ENCODE measurements around the gene TAS1R2.
"Not testable (repeated sequence)": the region's sequence is repeated elsewhere in the genome, so short reads cannot be mapped to it uniquely, and the experiment has no call there.

The TAS1R2 gene

DNA sequence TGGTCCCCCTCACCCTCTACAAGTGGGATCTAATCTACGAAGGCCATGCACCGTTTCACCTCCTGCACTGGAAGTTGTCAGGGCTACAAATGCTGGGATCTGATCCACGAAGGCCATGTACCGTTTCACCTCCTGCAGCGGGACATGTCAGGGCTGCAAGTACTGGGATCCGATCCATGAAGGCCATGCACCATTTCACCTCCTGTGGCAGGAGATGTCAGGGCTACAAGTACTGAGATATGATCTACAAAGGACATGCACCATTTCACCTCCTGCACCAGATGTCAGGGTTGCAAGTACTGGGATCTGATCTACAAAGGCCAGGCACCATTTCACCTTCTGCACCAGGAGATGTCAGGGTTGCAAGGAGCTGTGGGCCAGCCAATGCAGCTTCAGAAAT is 35.9 kb upstream of the TAS1R2 start:
- no peaks in the 10 kb centered on the region for H3K9me3 ChIP-seq (ENCODE audit: control insufficient read depth, low read length)
- no peak overlapping the region for H3K9ac ChIP-seq (ENCODE audit: low read length)
- peaks cover 13% of the 10 kb centered on the region for H3K4me1 ChIP-seq (ENCODE audit: control insufficient read depth, insufficient read depth, low read length)
- no peaks in the 10 kb centered on the region for H3K36me3 ChIP-seq (ENCODE audit: control insufficient read depth, insufficient read depth, low read length)
- H3K27me3 ChIP-seq (ENCODE audit: control insufficient read depth, insufficient read depth, low read length), result no peaks in the 10 kb centered on the region
- H3K4me3 ChIP-seq (ENCODE audit: low read length), result no peak overlapping the region

DNA sequence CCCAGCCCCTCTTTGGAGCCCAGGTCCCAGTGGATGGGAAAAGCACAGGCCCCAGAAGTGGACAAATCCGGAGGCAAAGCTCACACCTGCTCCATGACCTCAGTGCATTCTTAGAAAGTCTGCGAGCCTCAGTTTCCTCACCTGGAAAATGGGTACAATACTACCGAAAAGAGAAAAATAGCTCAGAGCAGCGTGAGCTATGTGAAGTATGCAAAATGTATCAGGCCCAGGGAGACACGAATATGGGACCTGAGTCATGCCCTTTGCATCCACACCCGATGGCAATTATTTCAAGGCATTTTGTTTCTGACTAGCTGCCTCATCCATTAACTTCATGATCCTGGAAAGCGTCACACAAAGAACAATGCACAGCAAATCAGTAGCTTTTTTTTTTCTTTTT is 33.7 kb upstream of the TAS1R2 start:
- no peaks in the 10 kb centered on the region for H3K36me3 ChIP-seq (ENCODE audit: control insufficient read depth, insufficient read depth, low read length)
- no peaks in the 10 kb centered on the region for H3K9me3 ChIP-seq (ENCODE audit: control insufficient read depth, low read length)
- H3K27me3 ChIP-seq (ENCODE audit: control insufficient read depth, insufficient read depth, low read length), result no peaks in the 10 kb centered on the region
- H3K4me1 ChIP-seq (ENCODE audit: control insufficient read depth, insufficient read depth, low read length), result peaks cover 13% of the 10 kb centered on the region
- no peak overlapping the region for H3K4me3 ChIP-seq (ENCODE audit: low read length)
- no peak overlapping the region for H3K9ac ChIP-seq (ENCODE audit: low read length)

DNA sequence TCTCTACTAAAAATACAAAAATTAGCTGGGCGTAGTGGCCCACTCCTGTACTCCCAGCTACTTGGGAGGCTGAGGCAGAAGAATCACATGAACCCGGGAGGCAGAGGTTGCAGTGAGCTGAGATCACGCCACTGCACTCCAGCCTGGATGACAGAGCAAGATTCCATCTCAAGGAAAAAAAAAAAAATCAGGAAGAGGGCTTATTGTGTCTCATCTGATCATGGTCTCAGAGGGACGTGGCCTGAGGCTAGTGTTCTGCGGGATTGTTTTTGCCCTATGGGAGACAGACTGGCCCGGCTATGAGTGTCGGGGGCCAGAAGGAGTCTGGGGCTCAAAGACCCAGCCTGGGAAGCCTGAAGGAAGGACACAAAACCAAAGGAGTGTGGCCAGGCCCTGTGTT is 32.4 kb upstream of the TAS1R2 start:
- peaks cover 12% of the 10 kb centered on the region for H3K4me1 ChIP-seq (ENCODE audit: control insufficient read depth, insufficient read depth, low read length)
- H3K9me3 ChIP-seq (ENCODE audit: control insufficient read depth, low read length); H3K9ac ChIP-seq (ENCODE audit: low read length); H3K27me3 ChIP-seq (ENCODE audit: control insufficient read depth, insufficient read depth, low read length); H3K36me3 ChIP-seq (ENCODE audit: control insufficient read depth, insufficient read depth, low read length); H3K4me3 ChIP-seq (ENCODE audit: low read length): not testable (repeated sequence)

DNA sequence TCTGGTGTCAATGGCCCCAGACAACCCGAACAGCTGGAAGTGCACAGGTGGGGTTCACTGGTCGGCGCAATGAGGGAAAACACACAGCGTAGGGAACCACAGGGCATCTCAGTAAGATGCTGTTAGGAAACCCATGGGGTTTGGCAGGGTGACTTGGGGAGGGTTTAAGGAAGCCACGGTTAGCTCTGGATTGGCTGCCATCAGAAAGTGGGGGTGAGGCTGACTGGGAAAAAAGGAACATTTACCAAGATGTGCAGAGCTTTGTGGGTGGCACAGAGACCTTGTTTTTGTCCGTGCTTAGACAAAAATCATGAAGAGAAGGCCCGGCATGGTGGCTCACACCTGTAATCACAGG is 31.9 kb upstream of the TAS1R2 start:
- Histone ChIP-seq H3K36me3 (ENCODE audit: control insufficient read depth, insufficient read depth, low read length) (no peaks in the 10 kb centered on the region), H3K4me1 (ENCODE audit: control insufficient read depth, insufficient read depth, low read length) (peaks cover 8% of the 10 kb centered on the region), H3K4me3 (ENCODE audit: low read length) (no peak overlapping the region), H3K27me3 (ENCODE audit: control insufficient read depth, insufficient read depth, low read length) (no peaks in the 10 kb centered on the region), H3K9me3 (ENCODE audit: control insufficient read depth, low read length) (no peaks in the 10 kb centered on the region), H3K9ac (ENCODE audit: low read length) (no peak overlapping the region)

DNA sequence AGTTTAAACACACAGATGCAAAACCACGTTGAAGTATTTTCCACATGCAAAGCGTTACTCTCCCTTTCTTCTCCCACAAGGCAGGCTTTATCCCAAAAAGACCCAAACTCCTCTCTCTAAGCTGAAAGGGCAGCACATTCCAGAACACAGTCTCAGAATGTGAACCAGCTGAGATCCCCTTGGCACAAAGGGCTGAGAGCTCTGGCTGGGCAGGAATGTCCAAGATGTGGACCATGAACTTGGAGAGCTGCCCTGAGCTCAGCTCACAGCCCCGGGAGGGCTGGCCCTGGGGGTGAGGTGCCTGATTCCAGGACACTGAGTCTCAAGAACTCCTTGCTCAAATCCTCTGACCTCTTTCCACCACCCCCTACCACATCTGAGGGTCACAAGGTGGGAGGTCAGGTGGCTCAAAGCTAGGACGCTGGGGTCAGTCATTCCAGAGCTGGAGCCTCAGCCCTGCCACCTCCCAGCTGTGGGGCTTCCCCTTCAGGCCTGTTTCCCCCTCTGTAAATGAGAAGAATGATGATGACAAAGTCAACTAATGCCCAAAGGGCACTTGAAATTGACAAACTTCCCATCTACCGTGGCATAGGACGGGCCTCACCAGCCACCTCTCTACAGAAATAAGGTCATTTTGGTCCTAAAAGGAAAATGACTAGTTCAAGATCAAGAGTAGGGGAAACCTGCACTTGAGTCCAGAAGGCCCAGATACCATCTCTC is 31.4 kb upstream of the TAS1R2 start:
- Histone ChIP-seq H3K9ac (ENCODE audit: low read length) (no peak overlapping the region), H3K9me3 (ENCODE audit: control insufficient read depth, low read length) (no peaks in the 10 kb centered on the region), H3K36me3 (ENCODE audit: control insufficient read depth, insufficient read depth, low read length) (no peaks in the 10 kb centered on the region), H3K4me1 (ENCODE audit: control insufficient read depth, insufficient read depth, low read length) (peaks cover 5% of the 10 kb centered on the region), H3K4me3 (ENCODE audit: low read length) (no peak overlapping the region), H3K27me3 (ENCODE audit: control insufficient read depth, insufficient read depth, low read length) (no peaks in the 10 kb centered on the region)

DNA sequence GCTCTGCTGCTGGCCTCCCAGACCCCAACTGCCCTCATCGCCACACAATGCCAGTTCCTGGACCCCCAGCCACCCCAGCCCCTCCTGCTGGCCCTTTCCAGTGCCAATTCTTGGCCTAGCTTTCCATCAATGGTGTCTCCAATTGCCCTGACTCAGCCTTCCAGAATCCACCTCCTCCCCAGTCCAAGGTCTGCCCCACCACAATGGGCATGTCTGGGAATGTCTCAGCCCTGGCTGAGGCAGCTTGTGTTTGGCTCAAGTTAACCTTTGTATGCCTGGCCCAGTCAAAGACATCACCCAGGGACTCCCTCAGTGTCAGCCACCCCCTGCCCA is 26.5 kb upstream of the TAS1R2 start:
- no peak overlapping the region for H3K4me3 ChIP-seq (ENCODE audit: low read length)
- no peaks in the 10 kb centered on the region for H3K36me3 ChIP-seq (ENCODE audit: control insufficient read depth, insufficient read depth, low read length)
- H3K9me3 ChIP-seq (ENCODE audit: control insufficient read depth, low read length), result no peaks in the 10 kb centered on the region
- no peaks in the 10 kb centered on the region for H3K4me1 ChIP-seq (ENCODE audit: control insufficient read depth, insufficient read depth, low read length)
- H3K27me3 ChIP-seq (ENCODE audit: control insufficient read depth, insufficient read depth, low read length), result no peaks in the 10 kb centered on the region
- no peak overlapping the region for H3K9ac ChIP-seq (ENCODE audit: low read length)

DNA sequence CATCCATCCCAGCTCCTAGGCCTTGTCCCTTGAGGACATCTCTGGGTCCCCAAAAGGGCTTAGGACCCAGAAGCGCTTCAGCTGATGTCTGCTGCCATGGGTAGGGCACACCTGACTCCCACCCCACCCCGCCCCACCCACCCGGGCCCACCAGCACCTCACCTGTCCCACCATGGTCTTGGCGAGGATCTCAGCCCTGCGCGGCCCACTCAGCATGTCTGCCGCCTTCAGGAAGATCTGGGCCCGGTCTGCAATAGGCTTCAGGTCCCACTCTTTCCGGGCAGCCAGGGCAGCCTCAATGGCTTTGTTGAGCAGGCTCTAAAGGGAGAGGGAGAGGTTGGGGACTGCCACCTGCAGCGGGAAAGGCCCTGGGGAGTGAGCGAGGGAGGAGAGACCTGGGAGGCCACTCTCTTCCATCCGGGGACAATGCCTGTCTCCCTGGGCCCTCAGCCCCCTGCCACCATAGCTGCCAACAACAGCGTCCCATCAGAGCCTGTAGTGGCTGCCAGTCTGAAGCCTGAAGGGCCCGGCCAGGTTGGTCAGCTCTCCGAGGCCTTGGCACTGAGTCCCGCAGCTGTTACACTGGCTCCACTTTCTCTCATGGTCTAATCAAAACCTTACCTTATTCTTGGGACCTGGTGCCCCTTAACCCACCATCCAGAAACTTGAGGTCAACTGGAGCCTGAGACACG is 26.0 kb upstream of the TAS1R2 start:
- no peak overlapping the region for H3K9ac ChIP-seq (ENCODE audit: low read length)
- H3K27me3 ChIP-seq (ENCODE audit: control insufficient read depth, insufficient read depth, low read length), result no peaks in the 10 kb centered on the region
- no peaks in the 10 kb centered on the region for H3K36me3 ChIP-seq (ENCODE audit: control insufficient read depth, insufficient read depth, low read length)
- no peak overlapping the region for H3K4me3 ChIP-seq (ENCODE audit: low read length)
- no peaks in the 10 kb centered on the region for H3K4me1 ChIP-seq (ENCODE audit: control insufficient read depth, insufficient read depth, low read length)
- H3K9me3 ChIP-seq (ENCODE audit: control insufficient read depth, low read length), result no peaks in the 10 kb centered on the region

DNA sequence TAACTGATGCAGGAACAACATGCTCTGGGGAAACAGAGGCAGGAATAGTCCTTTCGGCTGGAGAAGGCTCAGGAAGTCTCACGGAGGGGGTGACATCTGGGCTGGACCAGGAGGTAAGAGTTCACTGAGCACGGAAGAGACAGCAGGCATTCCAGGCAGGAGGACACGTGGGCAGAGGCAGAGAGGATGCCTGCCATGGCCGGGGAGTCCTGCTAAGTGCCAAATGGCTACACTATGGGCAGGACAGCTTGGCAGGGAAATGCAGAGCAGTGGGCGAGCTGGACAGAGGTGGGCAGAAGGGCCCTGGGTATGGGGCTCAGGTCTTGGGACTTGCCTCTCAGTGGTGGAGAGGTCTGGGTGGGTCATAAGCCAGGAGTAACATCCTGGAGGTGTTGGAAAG is 25.3 kb upstream of the TAS1R2 start:
- Histone ChIP-seq H3K36me3 (ENCODE audit: control insufficient read depth, insufficient read depth, low read length) (no peaks in the 10 kb centered on the region), H3K27me3 (ENCODE audit: control insufficient read depth, insufficient read depth, low read length) (no peaks in the 10 kb centered on the region), H3K9ac (ENCODE audit: low read length) (no peak overlapping the region), H3K4me3 (ENCODE audit: low read length) (no peak overlapping the region), H3K4me1 (ENCODE audit: control insufficient read depth, insufficient read depth, low read length) (no peaks in the 10 kb centered on the region), H3K9me3 (ENCODE audit: control insufficient read depth, low read length) (no peaks in the 10 kb centered on the region)

DNA sequence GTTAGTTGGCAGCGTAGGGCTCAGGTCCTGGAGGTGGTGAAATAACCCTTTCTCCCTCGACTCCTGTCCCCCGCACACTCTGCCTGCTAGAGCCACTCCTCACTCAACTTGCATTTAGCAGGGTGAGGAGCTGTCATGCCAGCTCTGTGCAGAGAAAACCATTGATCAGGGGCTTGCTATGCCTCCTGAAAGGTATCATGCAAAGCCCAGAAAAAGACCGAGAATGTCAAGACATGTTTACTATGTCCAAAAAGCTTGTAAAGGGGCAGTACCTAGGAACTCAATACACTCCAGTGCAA is 24.9 kb upstream of the TAS1R2 start:
- H3K9ac ChIP-seq (ENCODE audit: low read length), result no peak overlapping the region
- H3K4me3 ChIP-seq (ENCODE audit: low read length), result no peak overlapping the region
- H3K9me3 ChIP-seq (ENCODE audit: control insufficient read depth, low read length), result no peaks in the 10 kb centered on the region
- no peaks in the 10 kb centered on the region for H3K4me1 ChIP-seq (ENCODE audit: control insufficient read depth, insufficient read depth, low read length)
- no peaks in the 10 kb centered on the region for H3K36me3 ChIP-seq (ENCODE audit: control insufficient read depth, insufficient read depth, low read length)
- H3K27me3 ChIP-seq (ENCODE audit: control insufficient read depth, insufficient read depth, low read length), result no peaks in the 10 kb centered on the region

DNA sequence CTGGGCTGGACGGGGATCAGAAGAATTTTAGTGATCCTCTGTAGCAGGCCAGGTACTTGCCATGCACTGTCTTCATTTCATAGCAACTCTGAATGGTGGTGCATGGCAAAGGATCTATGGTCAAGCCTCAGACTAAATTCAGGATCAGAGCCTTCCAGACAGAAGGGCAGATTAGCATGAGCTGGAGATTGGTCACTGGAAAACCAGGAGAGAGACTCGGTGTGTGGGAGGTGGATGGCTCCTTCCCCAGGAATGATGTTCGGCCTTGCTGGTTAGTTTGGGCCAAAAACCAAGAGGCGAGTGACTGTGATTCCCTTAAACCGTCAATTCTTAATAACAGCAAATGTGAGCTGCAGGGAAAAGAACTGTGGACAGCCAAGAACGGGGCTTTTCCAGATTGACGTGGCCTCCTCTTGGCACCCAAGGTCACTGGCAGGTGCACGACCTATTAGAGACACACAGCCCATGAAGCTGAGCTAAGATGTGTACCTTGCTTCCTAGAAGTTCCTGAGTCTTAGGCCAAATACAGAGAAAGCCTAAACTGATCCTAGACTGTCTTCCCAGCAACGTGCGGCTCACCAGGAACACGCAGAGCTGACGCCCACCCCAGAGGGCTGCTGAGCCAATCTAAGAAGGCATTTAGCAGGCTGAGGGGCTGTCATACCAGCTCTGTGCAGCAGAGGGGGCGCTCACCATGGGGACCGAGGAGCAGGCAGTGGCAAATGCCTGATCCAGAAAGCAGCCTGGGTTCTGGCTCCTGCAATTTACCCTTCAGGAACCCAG is 24.4 kb upstream of the TAS1R2 start:
- Histone ChIP-seq H3K9ac (ENCODE audit: low read length) (no peak overlapping the region), H3K4me3 (ENCODE audit: low read length) (no peak overlapping the region), H3K4me1 (ENCODE audit: control insufficient read depth, insufficient read depth, low read length) (no peaks in the 10 kb centered on the region), H3K36me3 (ENCODE audit: control insufficient read depth, insufficient read depth, low read length) (no peaks in the 10 kb centered on the region), H3K9me3 (ENCODE audit: control insufficient read depth, low read length) (no peaks in the 10 kb centered on the region), H3K27me3 (ENCODE audit: control insufficient read depth, insufficient read depth, low read length) (no peaks in the 10 kb centered on the region)

DNA sequence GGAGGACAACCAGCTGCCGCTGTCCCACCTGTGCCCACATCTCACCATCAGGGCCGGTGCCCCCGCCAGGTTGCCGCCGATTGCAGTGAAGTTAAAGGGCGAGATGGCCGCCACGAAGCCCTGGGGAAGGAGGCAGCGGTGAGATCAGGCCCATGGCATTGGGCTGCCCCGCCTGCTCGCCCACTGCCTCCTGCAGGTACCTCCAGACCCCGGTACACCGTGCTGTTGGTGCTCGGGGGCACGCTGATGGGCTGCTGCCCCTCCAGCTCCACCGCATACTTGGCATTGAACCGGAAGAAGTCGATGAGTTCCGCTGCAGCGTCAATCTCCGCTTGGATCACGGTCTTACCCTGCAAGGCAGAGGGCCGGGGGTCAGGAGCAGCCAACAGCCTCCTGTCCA is 23.6 kb upstream of the TAS1R2 start:
- Histone ChIP-seq H3K4me3 (ENCODE audit: low read length) (no peak overlapping the region), H3K36me3 (ENCODE audit: control insufficient read depth, insufficient read depth, low read length) (no peaks in the 10 kb centered on the region)

DNA sequence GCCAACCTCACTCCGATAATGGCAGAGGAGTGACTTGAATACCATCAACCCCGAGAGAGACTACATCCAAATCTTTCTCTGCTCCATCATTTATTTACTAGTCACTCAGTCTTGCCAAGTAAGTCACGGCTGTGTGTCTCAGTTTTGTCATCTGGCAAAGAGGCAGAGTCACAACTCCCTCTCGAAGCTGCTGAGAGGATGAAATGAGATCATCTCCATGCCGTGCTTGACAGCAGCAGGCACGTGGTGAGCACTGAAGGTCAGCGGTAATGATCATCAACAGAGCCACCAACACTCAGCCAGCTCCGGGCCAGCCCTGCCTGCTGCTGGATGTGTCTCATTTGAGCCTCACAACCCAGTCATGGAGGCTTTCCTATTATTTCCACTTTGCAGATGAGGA is 23.0 kb upstream of the TAS1R2 start:
- Histone ChIP-seq H3K4me1 (ENCODE audit: control insufficient read depth, insufficient read depth, low read length) (no peaks in the 10 kb centered on the region), H3K27me3 (ENCODE audit: control insufficient read depth, insufficient read depth, low read length) (no peaks in the 10 kb centered on the region), H3K36me3 (ENCODE audit: control insufficient read depth, insufficient read depth, low read length) (no peaks in the 10 kb centered on the region), H3K9ac (ENCODE audit: low read length) (no peak overlapping the region), H3K4me3 (ENCODE audit: low read length) (no peak overlapping the region), H3K9me3 (ENCODE audit: control insufficient read depth, low read length) (no peaks in the 10 kb centered on the region)

More for the DNA sequence above, 23.6 kb upstream of the TAS1R2 start:
- Histone ChIP-seq H3K4me1 (ENCODE audit: control insufficient read depth, insufficient read depth, low read length) (no peaks in the 10 kb centered on the region), H3K27me3 (ENCODE audit: control insufficient read depth, insufficient read depth, low read length) (no peaks in the 10 kb centered on the region), H3K9me3 (ENCODE audit: control insufficient read depth, low read length) (no peaks in the 10 kb centered on the region), H3K9ac (ENCODE audit: low read length) (no peak overlapping the region)

All from mucosa of stomach (tissue), 1 donor.